Daoy (cell line): ENCODE measurements around the gene BAK1. TPM values are rescaled to one million over a fixed set of nuclear protein-coding genes. Genes with fewer than 3 reads are reported as not detected.
A peak's percentile ranks its signal among the peaks of the same experiment; 100 is the strongest.

ENCODE experiments used
- DNase-seq: peaks from one replicate; pipeline ENCODE4 v3.0.0-alpha.2; 2015; ENCODE audit warnings: low read depth
- total RNA-seq: library from RNA; depleted of rRNA; stranded (reverse); fragments of >200 nt; shearing (Covaris generic); gene quantifications from 2 replicates; pipeline ENCODE4 v1.2.3, GENCODE V29; 2014; rRNA removed

The BAK1 gene
- total RNA-seq: 13.1 and 18.8 TPM in 2 replicates

DNA sequence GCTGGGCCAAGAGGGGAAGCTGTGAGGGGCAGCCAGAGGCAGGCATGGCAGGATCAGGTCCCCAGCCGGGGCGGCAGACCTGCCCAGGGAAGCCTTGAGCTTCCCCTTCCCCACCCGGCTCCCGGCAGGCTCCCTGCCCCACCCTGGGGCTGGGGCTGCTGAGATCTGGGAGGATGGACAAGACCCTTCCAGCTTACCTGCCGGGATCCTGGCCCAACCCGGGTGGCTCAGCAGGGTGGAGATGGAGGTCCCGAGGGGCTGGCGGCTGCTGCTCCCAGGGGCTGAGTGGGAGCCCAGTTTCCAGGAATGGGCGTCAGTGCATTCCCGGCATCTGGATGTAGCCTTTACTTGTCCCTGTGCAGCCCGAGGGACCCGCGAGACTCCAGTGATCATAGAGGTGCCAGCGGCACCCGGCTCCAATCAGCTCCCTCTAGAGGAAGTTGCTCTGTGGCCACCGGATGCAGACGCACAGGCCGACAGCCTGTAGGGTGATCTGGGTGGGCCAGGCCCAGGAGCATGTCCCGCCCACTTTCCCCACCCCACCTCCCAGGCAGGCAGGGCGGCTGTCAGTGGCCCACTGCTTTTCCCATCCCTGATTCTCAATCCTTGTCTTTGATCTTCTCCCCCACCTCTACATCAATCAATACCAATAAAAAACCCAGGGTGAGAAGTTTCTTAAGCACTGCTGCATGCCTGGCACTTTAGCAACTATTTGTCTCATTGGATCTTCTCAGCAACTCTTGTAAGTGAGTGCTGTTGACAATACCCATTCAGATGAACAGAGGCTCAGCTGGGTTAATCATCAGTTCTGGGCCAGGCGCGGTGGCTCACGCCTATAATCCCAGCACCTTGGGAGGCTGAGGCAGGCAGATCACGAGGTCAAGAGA is at the start of gene BAK1:
Gene BAK1 (minus strand): TSS at position 449 of the 887 bp plus-strand sequence. CDS start 2,672 bp downstream, outside the sequence.
- DNase-seq: peak; percentile 96

DNA sequence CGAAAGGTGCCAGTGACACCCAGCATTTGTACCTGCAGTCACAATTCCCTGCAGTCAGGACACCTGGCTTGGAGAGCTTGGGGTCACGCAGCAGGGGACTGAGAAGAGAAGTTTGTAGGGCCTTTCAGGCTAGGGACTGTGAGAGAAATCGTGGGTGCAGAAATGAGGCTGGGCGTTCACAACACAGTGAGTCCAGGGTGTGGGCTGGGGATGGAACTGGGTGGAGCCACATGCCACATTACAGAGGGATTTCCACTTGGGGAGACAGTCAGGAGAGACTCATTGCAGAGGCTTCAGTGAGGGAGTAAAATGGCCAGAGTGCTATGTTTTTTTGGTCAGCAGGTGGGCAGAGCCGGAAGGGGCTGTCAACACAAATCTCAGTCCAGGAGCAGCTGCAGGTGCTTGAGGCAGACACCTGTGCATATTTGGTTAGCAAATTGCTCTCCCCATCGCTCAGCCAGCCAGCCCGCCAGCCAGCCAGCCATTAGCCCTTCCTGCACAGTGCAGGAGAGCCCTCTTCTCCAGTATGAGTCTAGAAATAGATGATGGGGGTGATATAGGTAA is 48.4 kb upstream of the BAK1 start:
- DNase-seq: no peak

DNA sequence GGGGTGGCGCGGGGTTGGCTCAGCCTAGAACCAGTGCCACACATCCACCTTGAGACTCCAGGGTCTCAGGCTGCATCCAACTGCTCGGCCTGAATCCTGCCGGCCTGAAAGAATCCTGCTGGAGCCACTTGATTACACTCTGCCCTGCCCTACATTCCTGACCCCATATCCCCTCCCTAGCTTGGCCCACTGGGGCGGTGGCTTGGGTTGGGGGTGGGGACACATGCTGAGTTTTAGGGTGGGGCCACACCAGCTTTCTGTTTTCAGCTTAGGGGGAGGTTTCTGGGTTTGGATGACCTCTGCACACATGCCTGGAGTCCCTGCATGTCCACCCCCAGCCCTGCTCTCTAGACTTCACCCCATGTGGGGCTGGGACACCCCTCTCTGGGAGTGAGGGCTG is 47.8 kb upstream of the BAK1 start:
- no peak for DNase-seq

DNA sequence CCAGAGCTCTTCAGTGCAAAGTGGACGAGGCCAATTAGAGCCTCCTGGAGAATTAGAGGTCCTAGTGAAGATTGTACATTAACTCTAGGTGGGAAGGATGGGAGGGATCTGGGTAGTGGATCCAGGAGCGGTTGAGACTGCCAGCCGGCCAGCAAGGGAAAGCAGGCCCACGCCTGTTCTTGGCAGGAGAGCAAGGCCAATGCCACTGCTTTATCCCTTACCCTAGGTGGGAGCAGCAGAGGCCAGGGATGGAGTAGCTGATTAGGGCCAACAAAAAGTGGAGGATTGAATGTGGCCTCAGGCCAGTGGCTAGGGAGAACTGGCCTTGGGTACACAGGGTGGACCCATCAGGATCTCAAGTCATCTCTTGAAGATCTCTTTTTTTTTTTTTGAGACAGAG is 44.8 kb upstream of the BAK1 start:
- no peak for DNase-seq

DNA sequence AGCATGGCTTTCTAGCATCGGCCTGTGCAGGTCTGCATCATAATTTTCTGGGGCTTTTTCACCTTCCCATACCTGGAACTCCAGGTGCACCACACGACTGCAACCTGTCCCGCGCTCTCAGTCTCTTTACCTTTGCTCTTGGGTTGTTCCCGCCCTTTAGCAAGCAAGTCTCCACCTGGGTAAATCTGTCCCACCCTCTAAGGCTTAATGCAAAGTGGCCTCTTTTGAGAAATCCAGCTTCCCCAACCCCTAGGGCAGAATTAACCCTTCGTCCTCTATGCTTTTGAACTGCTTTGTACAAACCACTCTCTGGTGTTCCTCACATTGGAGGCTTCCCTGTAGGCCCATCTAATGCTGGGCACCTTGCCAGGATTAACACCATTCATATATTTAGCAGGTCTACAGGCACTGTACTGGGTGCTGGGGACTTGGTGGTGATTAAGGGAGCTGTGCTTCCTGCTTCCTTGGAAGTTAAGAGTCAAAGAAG is 43.9 kb upstream of the BAK1 start:
- no peak for DNase-seq

DNA sequence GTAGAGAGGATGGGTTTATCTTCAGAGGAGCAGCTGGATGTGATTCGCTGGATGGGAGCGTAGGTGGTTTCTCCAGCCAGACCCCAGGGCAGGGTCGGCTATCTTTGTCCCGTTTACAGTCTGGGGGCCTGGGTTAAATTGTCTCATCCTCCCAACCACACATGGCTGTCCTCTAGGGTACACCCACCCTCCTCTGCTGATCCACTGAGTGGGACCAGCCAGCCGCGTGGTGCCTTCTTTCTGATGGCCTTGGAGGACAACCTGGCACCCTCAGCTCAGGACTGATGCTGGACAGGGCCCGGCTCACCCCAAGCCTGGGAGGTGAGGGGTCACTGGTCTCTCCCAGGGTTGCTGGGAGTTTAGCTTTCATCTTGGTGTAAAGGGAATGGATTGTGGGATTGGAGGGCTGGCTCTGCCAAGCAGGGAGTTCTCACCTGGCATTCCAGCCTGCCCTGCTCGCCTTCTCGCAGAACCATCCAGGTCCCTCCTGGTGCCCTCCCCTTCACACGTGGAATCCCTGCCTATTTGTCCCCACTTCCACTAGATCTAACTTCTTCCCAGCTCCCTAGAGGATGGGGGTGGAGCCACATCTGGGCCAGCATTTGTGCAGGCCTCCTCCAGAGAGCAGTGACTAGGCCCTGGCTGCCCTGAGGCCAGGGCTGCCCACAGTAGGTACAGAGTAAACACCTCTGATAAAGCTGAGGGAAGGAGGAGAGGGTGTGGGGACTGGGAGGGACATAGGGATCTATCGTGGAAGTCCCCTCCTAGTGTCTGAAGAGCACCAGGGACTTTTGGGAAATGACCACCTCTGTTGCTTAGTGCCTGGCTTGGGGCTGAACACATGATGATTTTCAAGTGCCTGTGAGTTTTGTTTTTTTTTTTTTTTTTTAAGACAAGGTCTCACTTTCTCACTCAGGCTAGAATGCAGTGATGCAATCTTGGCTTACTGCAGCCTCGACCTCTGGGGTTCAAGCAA is 42.7 kb upstream of the BAK1 start:
- peak; percentile 66 for DNase-seq

DNA sequence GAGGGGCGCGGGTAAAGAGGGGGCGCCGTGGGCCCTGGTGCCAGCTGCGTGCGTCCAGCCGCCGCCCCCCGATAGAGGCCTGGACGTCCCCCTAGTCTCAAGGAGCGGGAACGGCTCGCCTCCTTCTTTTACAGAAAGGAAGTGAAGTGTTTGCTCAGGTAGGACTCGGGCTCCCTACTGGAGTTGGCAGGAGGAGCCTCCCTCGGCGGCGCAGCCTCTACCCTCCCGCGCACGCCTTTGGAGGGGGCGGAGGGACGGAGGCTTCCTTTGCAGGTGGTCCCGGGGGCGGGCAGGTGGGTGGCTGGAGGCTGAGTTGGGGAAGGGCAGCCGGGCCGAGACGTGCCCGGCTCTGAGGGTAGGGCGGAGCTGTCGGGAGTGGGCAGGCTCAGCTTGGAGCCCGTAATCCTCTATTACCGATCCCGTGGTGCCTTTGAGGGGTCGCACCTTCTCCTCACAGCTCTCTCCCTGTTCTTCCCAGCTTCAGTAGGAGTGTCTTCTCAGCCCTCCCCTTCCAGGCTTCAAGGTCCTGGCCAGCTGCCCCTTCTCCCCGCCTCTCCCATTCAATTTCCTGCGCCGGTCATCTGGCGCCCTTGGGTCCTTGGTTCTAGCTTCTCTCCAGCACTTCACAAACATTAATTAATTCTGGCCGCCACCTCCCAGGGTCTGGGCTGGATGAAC is 41.8 kb upstream of the BAK1 start:
- peak; percentile 62 for DNase-seq

DNA sequence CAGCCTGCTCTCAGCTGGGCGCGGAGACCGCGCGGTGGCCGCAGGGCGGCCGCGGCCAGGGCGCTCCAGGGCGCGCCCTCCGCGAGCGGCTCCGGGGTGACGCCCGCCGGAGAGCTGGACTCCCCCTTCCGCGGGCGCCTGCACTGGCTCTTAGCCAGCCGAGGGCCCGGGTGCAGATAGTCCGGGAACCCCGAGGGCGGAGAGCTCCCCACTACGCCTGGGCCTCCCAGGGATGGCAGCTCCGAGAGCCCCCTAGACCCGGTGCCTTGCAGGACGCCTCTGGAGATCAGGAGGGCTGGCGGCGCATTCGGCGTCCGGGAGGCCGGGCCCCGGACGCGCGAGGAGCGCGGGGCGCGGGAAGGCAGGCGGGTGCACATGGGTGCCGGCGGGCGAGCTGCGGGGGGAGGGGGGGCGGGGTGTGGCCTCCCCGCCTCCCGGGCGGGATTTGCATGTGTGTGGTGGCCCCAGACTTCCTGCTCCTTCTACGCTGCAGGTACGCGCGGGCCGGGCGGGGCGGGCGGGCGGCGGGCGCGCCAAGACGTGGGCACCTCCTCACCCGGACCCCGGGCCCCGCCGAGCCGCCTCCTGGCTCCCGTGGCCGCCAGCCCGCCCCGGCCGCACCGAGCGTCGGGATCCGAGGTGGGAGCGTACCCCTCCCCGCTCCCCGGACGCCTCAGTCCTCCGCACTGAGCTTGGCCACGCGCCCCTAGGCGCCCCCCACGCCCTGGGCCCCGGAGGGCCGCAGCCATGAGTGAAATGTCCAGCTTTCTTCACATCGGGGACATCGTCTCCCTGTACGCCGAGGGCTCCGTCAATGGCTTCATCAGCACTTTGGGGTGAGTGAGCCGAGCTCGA is 41.0 kb upstream of the BAK1 start, which contains the start of gene ITPR3:
Gene ITPR3 (plus strand): TSS at position 467 of the 855 bp plus-strand sequence. CDS start 281 bp downstream, at position 748.
- peak; percentile 83 for DNase-seq

DNA sequence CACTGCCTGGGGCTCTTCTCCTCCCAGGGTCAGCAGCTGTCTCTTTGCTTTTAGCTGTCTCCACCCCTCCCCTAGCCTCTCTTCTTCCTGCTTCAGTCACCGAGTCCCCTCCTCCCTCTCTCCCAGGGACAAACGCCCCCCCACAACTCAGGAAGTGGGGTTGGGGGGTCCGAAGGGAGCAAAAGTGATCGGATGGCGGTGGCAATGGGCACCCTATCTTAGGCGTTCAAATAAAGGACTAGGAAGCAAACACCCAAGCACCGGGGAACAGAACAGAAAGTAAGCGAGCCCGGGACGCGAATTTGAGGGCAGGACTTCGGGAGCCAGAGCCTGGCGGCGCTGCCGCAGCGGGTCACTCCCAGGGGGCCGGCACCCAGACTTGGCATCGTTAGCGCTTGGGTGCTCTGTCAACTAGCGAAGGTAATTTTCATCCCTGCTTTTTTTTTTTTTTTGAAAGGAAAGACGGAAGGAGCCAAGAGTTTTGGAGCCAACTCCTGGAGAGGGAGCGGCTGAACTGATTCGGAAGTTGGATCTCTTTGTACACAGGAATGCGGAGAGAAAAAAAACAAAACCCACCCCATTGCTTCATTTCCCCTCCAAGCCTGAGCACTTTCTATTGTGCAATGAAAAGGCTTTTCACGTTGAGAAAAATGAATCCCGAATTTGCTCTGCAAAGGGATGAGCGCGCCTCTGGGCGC is 40.2 kb upstream of the BAK1 start:
- DNase-seq: peak; percentile 61

DNA sequence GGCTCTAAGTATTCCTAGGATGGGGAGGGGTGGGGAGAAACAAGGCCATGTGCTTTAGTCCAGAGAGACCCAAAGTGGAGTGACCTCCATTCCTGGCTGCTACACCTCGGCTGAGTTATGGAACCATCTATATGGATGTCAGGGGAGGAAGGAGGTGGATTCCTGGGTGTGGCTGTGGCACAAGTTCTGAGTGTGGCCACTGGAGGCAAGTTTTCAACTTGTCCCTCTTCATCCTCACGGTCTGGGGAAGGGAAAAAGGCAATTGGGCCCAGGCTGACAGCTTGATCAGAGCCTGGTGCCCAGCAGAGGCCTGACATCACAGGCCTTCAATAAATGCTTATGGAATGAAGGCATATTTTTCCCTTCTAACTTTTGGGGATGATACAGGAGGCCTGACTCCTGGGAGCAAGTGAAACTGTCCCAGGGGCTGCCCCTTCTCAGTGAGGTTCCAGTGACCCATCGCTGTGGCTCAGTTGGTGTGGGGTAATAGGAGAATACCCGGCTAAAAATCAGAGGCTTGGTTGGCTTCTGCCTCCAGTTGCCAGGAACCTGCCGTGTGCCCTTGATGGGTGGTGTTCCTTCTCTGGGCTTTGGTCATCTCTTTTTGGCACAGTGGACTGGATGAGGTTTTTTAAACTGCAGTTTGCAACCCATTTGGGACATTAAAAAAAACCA is 39.2 kb upstream of the BAK1 start:
- no peak for DNase-seq

DNA sequence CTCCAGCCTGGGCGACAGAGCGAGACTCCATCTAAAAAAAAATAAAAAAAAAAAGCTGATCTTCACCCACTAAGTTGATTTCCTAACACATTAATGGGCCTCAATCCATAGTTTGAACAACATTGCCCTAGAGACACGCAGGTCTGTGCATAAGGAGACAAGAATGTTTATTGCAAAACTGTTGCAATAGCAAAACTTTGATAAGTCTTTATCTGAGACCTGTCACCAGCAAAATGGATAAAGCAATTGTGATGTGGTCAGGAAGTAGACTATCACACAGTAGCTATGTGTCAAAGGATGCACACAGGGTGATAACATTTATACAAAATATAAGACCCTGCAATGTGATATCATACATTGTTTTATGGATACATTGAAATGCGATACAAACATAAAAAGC is 36.8 kb upstream of the BAK1 start:
- DNase-seq: no peak

DNA sequence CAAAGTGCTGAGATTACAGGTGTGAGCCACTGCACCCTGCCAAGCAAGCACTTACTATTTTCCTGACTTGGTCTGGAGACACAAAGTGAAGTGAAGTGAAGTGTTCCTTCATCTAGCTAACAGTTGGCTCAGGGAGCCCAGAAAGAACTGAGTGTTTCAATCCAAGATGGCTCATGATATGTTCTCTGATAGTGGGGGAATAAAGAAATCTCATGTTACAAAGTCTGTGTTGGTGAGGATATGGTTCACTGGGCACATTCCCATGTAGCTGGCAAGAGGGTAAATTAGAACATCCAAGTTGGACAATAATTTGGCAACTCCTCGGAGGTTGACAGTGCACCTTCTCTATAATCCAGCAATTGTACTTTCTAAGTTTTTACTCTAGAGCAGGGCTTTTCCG is 36.0 kb upstream of the BAK1 start:
- no peak for DNase-seq

DNA sequence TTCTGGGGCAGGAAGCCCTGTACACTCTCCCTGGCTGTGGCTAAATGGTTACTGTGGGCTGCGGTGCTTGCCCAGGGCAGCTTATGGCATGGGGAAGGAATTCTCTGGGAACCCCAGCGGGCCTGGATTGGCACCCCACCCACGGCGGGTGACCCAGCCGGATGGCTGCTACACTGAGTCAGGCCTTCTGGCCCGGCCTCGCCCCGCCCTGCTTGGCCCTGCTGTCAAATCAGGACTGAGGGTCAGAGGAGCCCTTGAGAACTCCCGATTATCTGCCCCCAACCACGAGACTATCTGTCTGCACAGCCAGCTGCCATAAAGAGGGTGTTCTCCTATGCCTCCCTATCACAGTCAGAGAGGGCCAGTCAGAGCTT is 33.7 kb upstream of the BAK1 start:
- peak; percentile 93 for DNase-seq

DNA sequence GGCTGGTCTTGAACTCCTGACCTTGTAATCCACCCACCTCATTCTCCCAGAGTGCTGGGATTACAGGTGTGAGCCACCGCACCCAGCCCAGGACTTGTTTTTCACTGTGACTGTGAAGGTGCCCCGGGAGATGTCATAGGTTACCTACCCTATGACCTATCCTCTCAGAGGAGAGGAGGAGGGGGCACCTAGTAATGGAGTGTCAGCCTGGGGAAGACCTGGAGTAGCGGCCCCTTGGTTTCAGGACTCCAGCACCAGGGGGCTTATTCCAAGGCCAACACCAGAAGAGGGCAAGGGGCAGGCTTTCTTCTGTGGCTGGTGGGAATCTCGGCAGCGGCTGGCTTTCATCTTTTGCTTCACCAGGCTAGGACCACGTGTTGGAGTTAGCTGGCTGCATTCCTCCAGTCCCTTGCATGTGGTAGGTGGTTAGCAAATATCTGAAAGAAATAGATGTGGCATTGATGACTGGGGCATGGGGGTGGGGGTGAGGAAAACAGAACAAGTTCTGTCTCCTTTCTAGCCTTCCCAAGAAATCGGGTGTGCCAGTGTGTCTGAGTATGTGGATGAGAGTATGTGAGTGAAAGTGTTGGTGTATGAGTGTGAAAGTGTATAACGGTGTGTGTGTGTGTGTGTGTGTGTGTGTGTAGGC is 33.2 kb upstream of the BAK1 start:
- peak; percentile 77 for DNase-seq

DNA sequence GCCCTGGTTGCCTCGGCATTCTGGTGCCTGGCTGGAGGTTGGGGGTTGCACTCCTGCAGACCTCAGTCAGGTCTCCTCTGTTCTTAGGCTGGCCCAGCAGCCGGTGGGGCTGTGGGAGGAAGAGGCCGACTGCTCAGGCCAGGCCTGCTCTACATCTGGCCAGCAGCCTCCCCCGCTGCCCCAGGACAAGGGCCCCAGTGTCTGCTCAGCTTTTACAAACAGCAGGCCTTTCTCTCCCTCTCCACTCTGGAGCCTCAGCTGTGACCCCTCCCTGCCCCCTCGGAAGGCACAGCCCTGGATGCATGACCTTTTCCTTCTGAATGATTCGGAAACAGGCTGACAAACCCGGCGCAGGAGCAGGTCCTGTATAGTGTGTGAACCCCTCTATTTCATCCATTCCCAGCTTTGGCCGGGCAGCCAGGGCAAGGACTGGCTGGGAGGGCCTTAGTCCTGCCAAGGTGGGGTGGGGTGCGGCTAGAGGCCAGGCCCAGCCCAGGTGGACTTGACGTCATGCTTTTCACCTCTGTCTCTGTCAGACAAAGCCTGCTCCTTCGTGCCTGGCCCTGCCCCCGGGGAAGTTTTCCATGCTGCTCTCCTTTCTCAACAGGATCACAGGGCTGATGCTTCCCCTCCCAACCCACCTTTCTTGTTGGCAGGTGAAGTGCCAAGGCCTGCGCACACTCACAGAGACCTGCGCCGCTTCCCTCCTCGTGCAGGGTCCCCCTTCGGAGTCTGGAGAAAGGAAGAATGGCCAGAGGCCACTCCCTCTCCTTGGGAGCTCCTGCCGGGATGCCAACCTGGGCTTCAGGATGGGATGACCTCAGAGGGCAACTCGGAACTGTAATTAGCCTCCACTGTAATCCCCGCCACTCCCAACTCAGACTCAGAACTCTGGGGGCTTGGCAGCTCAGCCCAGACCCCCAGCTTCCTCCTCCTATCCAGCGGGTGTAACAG is 31.0 kb upstream of the BAK1 start:
- DNase-seq: no peak

DNA sequence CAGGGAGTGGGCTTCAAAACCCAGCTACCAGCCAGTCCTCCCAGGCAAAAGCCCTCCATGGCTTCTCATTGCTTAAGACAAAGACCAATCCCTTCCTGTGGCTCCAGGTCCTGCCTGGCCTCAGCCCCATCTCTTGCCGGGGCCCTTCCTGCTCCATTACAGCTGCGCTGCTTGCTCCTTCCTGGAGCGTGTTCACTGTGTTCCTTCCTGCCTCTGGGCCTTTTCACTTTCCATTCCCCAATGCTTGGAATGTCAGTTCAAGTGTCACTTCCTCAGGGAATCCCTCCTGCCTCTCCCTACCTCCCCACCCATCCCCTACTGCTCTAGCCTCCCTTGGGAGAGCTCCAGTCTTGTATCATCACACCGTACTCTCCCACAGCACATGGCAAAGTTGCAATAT is 30.0 kb upstream of the BAK1 start:
- no peak for DNase-seq

DNA sequence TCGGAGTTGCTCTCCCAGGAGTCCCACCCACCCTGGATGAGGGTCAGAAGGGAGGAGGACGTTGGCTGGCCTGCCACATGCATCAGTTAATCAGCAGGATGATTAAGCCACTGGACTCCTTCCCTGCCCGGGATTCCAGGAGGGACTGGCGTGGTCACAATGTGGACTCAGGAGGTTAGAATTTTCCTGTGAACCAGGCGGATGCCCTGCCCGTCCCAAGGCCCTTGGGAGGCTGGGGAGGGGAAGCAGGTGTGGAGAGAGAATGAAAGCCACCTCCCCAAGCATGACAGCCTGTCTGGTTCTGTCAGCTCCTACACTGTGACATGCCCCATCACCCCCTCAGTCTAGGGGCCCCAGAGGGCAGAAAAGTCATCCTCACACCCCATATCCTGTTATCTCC is 29.5 kb upstream of the BAK1 start:
- DNase-seq: peak; percentile 68
